ENCODE measurements around the gene LYSMD1.

Gene LYSMD1

DNA sequence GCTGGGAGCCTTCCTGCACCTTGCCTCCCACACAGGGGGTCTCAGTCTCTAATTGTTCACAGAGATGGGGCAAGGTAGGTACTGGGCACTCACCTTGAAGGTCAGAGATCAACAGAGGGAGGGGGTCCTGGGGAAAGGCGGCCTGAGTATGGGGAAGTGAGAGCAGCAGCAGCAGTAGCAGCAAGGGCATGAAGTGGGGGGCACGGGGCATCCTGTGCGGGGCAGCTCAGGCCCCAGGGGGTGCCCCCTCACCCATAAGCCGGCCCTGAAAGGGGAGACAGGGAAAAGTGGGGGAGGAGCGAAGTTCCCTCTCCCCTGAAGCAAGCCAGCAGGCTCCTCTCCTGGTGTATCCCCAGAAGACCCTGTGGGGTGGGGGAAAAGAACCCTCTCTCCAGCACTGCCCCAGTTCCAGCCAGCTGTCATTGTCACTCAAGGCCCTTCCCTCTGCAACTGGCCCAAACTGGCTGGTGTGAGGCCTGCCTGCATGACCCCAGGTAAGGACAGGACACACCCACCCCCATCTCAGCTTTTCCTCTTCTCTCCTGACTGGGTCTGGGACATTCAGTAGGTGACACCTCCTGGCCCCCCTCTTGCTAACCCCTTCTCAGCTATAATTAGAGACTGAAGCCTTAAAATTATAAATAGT lies 23.2 kb downstream of the LYSMD1 start:
- TF ChIP-seq Cebpa-rat (IDR thresholded peaks at IDR 0.05), result no peak
- peak overlapping the region; percentile 49 to 91 (median 85); a peak in 18 of 22 replicates for H3K9ac ChIP-seq
- no peaks in the 10 kb centered on the region for H3K27me3 ChIP-seq
- H3K4me2 ChIP-seq, result peak overlapping the region; percentile 91 to 99 (median 97)
- no peaks in the 10 kb centered on the region for H3K9me3 ChIP-seq (replicated peaks in 1 of 11)
- H3K36me3 ChIP-seq, result peaks cover 17 to 52% (median 49%) of the 10 kb centered on the region in 11 experiments; a peak in 21 of 22 replicates
- H3K4me3 ChIP-seq, result peak overlapping the region in 7 of 10 experiments; percentile 85 to 97 (median 91); a peak in 13 of 20 replicates
- H3K4me1 ChIP-seq, result peaks cover 41 to 56% (median 48%) of the 10 kb centered on the region in 10 experiments
- H3K27ac ChIP-seq, result peak overlapping the region in 9 of 11 experiments; percentile 65 to 83 (median 80); a peak in 16 of 22 replicates
- peaks cover 0 to 80% (median 27%) of the 10 kb centered on the region in 11 experiments; a peak in 11 of 22 replicates for H4K20me1 ChIP-seq

DNA sequence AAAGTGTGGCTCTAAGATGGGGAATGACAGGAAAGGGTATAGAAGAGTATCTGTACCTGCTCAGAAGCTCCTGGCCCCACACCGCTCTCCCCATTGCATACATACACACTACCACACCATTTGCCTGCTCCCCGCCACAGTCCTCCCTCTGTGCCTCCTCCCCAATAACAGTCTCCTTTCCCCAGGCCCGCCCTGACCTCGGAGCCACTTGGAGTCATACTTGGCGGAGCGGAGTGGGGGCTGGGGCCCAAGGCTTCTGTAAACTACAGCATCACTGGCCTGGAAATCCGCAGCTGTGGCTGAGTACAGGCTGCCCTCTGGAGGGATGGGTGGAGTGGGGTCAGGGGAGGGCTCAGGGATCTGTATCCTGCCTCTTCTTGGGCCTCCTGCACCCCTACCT lies 27.9 kb downstream of the LYSMD1 start:
- Histone ChIP-seq H3K9me3 (replicated peaks in 1 of 11) (no peaks in the 10 kb centered on the region), H3K4me3 (no peak overlapping the region), H3K4me2 (no peak overlapping the region), H3K36me3 (peaks cover 50 to 100% (median 96%) of the 10 kb centered on the region in 11 experiments), H3K4me1 (peaks cover 6 to 22% (median 18%) of the 10 kb centered on the region in 10 experiments), H4K20me1 (peaks cover 0 to 91% (median 46%) of the 10 kb centered on the region in 11 experiments; a peak in 15 of 22 replicates), H3K9ac (no peak overlapping the region), H3K27me3 (no peaks in the 10 kb centered on the region), H3K27ac (no peak overlapping the region)
- no peak for TF ChIP-seq Cebpa-rat (IDR thresholded peaks at IDR 0.05)

DNA sequence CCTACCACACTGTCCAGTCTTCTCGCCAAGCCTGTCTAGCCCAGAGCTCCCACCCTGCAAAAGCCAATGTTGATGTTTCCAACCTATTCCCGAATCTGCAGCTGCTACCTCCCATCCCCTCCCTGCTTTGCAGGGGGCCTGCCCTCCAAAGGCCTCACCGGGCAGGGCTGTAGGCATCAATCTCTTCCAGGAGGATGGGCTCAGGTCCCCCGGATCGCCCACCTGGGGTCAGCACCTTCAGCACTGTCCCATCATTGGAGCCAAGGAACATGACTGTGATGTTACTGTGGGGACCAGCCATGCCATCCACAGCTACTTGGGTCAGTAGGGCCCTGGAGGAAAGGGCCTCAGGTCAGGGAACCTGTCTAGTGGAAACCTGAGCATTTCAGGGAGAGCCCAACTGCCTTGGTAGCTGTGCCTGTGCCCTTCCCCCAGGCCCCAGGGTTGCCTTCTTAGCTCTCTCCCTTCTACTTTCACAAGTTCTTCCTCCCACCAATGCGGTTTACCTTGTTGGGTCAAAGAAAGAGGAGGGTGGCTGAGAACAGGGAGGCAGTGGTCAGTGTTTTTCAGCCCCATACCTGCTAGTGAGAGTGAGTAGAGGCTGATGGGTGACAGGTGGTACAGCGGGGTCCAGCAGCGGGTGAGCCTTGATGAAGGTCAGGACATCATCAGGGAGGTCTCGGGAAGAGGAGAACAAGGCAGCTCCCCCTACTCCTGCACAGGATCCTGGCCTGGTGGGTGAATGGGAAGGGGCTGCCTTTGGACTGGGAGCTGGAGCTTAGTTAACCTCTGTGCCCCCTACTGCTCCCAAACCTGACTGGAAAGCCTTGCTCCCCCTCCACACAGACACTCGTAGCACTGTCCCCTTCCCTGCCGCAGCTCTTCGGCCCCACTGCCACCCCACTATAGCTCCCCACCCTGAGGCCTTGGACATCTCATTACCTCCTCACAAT lies 30.0 kb downstream of the LYSMD1 start:
- Histone ChIP-seq H3K36me3 (peaks cover 50 to 99% (median 91%) of the 10 kb centered on the region in 11 experiments), H3K27me3 (peaks cover 0 to 11% (median 0%) of the 10 kb centered on the region in 11 experiments; a peak in 4 of 22 replicates), H3K4me1 (peaks cover 0 to 18% (median 6%) of the 10 kb centered on the region in 10 experiments; a peak in 6 of 20 replicates), H3K9me3 (replicated peaks in 1 of 11) (no peaks in the 10 kb centered on the region), H3K27ac (no peak overlapping the region), H3K4me2 (no peak overlapping the region), H4K20me1 (peaks cover 0 to 88% (median 55%) of the 10 kb centered on the region in 11 experiments; a peak in 14 of 22 replicates), H3K9ac (peak overlapping the region in 3 of 11 experiments; percentile 1 to 18 (median 11); a peak in 3 of 22 replicates), H3K4me3 (no peak overlapping the region)
- TF ChIP-seq Cebpa-rat (IDR thresholded peaks at IDR 0.05), result no peak

DNA sequence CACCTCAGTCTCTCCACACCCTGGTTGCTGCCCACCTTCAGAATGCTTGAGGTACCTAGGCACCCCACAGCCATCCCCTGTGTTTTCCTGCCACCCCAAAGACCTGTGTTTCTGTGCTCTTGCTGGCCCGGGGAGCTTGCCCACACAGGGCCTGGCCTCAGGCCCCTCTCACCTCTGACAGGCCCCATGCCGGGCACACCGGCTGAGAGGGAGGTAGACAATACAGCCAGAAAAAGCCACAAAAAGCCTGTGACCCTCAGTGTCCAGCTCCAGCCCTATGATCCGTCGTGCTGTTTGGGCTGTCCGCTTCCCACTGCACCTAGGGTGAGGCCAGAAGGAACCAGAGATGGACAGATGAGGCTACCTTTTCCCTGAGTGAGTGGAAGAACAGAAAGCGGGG lies 30.7 kb downstream of the LYSMD1 start:
- no peak for TF ChIP-seq Cebpa-rat (IDR thresholded peaks at IDR 0.05)
- peaks cover 50 to 94% (median 84%) of the 10 kb centered on the region in 11 experiments for H3K36me3 ChIP-seq
- H4K20me1 ChIP-seq, result peaks cover 0 to 81% (median 49%) of the 10 kb centered on the region in 11 experiments; a peak in 14 of 22 replicates
- no peak overlapping the region for H3K4me3 ChIP-seq
- no peak overlapping the region for H3K27ac ChIP-seq
- H3K4me1 ChIP-seq, result peaks cover 0 to 12% (median 4%) of the 10 kb centered on the region in 10 experiments; a peak in 6 of 20 replicates
- no peak overlapping the region for H3K4me2 ChIP-seq
- peak overlapping the region in 3 of 11 experiments; percentile 1 to 33 (median 11); a peak in 3 of 22 replicates for H3K9ac ChIP-seq
- no peaks in the 10 kb centered on the region for H3K9me3 ChIP-seq (replicated peaks in 1 of 11)
- peaks cover 0 to 14% (median 0%) of the 10 kb centered on the region in 11 experiments; a peak in 4 of 22 replicates for H3K27me3 ChIP-seq

DNA sequence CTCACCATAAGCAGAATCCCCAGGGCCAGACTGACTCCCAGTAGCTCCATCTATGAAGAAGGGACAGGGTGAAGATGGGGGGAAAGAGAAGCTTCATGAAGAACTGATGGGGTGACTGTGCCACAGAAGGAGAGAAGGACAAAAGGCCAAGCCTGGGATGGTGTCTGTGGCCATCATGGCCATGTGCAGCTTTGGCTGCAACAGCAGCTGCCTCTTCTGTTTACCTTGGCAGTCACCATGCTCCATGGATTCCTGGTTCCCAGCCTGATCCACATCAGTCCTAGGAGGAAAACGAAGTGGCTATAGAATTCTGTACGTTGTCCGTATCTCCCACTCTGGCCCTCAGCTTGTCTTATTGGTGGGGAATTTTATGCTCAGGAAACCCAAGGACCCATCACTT lies 31.3 kb downstream of the LYSMD1 start:
- Histone ChIP-seq H3K27ac (no peak overlapping the region), H3K9me3 (replicated peaks in 1 of 11) (no peaks in the 10 kb centered on the region), H3K9ac (peak overlapping the region in 1 of 11 experiments; percentile 33; a peak in 2 of 22 replicates), H4K20me1 (peaks cover 0 to 75% (median 43%) of the 10 kb centered on the region in 11 experiments; a peak in 14 of 22 replicates), H3K36me3 (peaks cover 44 to 88% (median 78%) of the 10 kb centered on the region in 11 experiments), H3K27me3 (peaks cover 0 to 14% (median 0%) of the 10 kb centered on the region in 11 experiments; a peak in 4 of 22 replicates), H3K4me1 (peaks cover 0 to 12% (median 4%) of the 10 kb centered on the region in 10 experiments; a peak in 4 of 20 replicates), H3K4me2 (no peak overlapping the region), H3K4me3 (no peak overlapping the region)
- no peak for TF ChIP-seq Cebpa-rat (IDR thresholded peaks at IDR 0.05)

DNA sequence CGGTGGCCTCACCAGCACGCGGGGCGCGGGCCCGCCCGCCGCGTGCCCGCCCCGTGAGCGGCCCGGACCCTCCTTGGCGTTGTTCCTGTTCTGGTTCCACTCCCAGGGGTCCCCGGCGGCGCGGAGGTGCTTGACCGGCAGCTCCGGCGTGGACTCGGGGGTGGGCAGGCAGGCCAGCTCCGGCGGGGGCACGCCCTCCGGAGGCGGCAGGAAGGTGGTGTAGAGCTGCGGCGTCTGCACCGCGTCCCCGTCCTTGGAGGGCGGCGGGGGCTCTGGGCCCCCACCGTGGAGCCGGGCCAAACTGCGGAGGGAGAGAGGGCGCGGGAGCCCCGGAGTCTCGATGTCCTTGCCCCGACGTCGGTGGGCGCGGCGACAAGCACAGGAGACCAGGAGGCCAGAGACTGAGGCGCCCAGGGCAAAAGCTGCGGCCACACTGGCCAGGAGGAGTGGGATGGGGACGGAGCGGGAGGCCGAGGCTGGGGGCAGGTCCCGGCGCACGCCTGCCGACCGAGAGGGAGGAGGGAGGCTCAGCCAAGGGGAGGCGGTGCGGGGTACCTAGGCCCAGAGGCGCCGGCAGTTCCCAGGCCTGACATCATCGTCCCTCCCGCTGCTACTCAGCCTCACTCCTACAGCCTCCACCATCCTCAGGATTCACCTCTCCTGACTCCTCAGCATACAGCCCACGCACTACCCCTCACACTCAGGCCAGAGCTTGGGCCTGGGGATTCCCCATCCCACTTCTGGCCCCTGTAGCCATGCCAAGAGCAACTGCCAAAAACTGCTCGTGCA lies 32.5 kb downstream of the LYSMD1 start:
- H4K20me1 ChIP-seq, result peaks cover 0 to 65% (median 37%) of the 10 kb centered on the region in 11 experiments; a peak in 14 of 22 replicates
- peaks cover 0 to 14% (median 0%) of the 10 kb centered on the region in 11 experiments; a peak in 4 of 22 replicates for H3K27me3 ChIP-seq
- H3K4me2 ChIP-seq, result no peak overlapping the region
- peaks cover 0 to 12% (median 4%) of the 10 kb centered on the region in 10 experiments; a peak in 4 of 20 replicates for H3K4me1 ChIP-seq
- H3K27ac ChIP-seq, result no peak overlapping the region
- no peak overlapping the region for H3K4me3 ChIP-seq
- no peak overlapping the region for H3K9ac ChIP-seq
- H3K36me3 ChIP-seq, result peaks cover 37 to 76% (median 66%) of the 10 kb centered on the region in 11 experiments
- TF ChIP-seq Cebpa-rat (IDR thresholded peaks at IDR 0.05), result no peak
- H3K9me3 ChIP-seq (replicated peaks in 1 of 11), result no peaks in the 10 kb centered on the region

DNA sequence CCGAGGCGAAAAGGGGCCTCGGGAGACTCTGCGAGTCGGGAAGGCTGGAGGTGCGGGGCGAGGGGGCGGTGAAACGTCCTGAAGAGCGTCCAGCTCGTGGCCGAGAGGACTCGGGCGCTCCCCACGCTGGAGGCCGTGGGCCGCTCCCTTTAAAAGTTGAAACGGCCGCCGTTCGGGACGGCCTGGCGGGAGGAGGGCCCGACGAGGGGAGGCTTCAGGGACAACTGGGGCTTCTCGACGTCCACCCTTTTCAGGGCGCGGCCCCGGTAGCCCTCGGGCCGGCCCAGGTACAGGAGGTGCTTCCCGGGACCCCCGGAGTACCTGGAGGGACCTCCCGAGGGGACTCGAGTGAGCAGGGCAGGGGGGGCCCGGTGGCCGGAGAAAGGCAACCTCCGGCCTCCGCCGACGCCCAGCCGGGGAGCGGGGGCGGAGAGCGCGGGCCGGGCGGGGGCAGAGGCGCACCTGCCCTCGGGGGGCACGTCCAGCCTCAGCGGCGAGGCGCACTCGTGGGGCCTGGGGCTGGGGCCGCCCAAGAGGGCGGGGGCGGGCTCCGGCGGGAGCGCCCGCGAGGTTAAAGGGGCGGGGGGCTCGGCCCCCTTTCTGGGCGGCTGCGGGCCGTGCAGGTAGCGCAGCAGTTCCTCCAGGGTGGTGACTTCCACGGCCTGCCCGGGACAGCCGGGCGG lies 33.2 kb downstream of the LYSMD1 start:
- H3K9me3 ChIP-seq (replicated peaks in 1 of 11), result no peaks in the 10 kb centered on the region
- no peak for TF ChIP-seq Cebpa-rat (IDR thresholded peaks at IDR 0.05)
- no peak overlapping the region for H3K4me3 ChIP-seq
- H3K27me3 ChIP-seq, result peaks cover 0 to 14% (median 0%) of the 10 kb centered on the region in 11 experiments; a peak in 4 of 22 replicates
- peaks cover 0 to 58% (median 29%) of the 10 kb centered on the region in 11 experiments; a peak in 13 of 22 replicates for H4K20me1 ChIP-seq
- H3K36me3 ChIP-seq, result peaks cover 32 to 69% (median 59%) of the 10 kb centered on the region in 11 experiments
- no peak overlapping the region for H3K9ac ChIP-seq
- no peak overlapping the region for H3K4me2 ChIP-seq
- peaks cover 0 to 12% (median 4%) of the 10 kb centered on the region in 10 experiments; a peak in 4 of 20 replicates for H3K4me1 ChIP-seq
- H3K27ac ChIP-seq, result no peak overlapping the region

All from BLaER1 treated with 17β-estradiol and CSF1 and Interleukin-3, amounts not matched to agents 10 nM and 100 nM (cell line).